Stimulated activated CD4-positive, alpha-beta T cell treated with anti-CD3 and anti-CD28 coated beads, Interleukin-15, amount 100 ng/mL, for 24 hours (primary cell): ENCODE results near the gene KCNMA1.
"Not testable (repeated sequence)": the region's sequence is repeated elsewhere in the genome, so short reads cannot be mapped to it uniquely, and the experiment has no call there.

Source experiments
- DNase-seq: peaks from one replicate; pipeline ENCODE4 v3.0.0-alpha.2; 2020

Gene KCNMA1

DNA sequence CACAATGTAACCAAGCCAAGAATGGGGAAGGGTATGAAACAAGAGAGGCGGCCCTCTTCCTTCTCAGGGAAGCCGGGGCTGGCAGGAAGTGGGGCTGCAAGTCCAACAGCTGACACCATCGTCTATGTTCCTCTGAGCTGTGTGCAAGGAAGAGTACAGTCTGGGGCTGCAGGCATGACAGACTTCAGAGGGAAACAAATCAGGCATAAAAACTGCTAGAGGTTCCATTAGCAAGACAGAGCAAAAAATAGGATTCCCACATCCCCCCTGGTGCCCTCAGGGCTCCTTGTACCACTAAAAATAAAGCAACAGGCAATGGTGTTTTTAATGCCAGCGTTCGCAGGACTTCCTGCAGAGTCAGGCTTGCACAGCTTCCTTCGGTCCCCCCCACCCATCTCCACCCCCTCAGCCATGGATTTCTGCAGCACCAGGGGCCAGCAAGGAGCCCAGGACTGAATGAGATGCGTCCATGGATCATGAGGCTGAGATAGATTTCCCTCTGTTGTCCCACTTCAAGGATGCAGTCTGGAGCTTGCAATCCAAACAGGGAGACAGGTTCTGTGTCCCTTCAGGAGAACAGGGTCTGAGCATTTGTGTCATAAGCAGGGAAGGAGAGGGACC lies 34.6 kb downstream of the KCNMA1 start:
- DNase-seq, result no peak

DNA sequence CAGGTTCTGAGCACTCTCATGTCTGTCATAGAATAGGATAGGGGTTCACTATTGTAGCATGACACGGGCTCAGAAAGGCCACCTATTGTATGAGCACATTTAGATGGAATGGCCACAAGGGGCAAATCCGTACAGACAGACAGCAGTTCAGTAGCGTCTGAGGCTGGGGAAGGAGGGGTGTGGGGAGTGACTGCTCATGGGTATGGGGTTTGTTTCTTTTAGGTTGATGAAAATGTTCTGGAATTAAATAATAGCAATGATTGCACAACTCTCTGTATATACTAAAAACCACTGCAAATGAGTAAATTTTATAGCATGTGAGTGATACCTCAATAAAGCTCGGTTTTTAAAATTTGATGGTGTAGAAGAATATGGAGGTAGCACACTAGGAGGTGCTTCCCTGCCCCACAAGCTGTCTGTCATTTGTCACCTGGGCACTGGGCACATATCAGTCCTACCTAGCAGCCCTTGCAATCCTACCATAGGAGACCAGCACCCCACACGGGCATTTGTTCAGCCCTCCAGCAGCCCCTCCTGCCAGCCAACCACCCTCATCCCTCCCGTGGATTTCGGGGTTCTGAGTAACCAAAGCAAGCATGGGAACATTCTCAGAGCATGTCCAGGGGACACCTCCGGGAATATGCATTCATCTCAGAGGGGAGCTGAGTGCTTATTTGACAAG lies 35.2 kb downstream of the KCNMA1 start:
- DNase-seq, result no peak

DNA sequence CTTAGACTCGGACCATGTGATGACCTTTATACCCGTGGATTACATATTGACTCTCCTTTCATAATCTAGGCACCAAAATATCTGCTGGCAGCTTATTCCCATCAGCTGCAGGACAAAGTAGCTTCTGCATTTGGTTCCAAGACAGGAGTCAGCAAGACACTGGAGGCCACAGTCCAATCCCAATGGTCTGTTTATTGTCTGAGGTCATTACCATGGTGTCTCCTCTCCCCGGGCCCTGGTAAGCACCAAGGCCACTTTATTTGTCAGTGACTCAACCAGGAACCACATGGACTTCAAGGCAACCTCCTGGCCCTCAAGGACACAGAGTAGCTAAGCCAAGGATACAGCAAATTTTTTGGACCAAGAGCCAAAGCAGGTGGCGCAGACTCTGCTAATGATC lies 36.1 kb downstream of the KCNMA1 start:
- no peak for DNase-seq

DNA sequence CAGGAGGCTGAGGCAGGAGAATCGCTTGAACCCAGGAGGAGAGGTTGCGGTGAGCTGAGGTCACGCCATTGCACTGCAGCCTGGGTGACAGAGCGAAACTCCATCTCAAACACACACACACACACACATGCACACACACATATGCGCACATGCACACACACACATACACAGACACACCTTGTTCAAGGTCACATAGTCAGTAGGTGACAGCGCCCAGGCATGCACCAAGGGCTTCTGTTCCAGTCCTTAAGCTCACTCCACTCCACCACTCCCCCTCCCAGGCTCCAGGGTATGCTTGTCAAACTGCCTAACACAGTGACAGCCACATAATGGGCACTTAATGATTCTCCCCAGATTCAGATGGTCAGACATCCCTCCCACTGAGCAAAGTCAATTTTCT lies 37.0 kb downstream of the KCNMA1 start:
- DNase-seq, result no peak

DNA sequence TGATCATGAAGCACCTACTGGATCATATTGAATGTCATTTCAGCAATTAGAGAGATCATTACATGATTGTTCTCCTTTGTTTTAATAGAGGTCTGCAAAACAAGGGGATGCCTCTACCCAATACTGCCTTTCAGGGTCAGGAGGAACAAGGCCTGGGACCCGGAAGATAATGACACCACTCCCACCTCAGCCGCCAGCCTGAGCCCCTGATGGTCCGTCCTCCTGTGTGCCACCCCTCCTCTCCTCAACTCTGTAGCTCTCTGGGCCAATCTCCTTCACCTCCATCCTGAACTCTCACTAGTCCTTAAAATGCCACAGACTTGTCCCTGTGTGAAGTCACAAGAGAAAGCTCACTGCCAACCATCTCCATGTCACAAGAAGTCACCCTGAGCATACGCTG lies 38.0 kb downstream of the KCNMA1 start:
- no peak for DNase-seq

DNA sequence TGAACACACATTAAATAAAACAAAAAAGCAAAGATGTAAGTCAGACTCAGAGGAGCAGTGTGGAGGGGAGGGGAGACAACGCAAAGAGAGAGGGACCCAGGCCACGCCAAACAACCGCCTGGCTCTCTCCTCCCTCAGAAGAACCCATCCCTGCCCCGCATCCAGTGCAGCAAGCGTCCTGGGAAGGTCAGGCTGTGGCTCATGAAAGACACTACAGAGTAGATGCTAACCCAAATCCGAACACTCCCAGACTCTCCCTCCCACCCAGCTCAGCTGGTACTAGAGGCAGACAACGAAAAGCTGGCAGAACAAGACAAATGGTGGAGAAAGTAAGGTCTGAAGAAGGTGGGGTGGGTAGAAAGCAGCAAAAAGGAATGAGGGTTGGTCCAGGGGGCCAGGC lies 39.0 kb downstream of the KCNMA1 start:
- no peak for DNase-seq

DNA sequence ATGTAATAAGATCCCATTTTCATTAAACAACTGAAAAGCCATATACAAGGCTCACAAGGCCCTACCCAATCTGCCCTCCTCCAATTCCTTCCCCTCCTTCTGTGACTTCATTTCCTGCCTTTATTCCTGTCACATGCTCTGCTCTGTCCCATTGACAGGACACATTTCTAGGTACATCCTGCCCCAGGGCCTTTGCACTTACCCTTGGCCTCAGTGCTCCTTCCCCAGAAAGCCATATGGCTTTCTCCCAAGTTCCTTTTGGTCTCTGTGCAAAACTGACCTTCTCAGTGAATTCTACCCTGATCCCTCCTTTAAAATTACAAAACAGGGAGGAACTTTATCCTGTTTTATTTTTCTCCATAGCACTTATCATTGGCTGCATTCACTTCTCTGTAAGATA lies 40.0 kb downstream of the KCNMA1 start:
- no peak for DNase-seq

DNA sequence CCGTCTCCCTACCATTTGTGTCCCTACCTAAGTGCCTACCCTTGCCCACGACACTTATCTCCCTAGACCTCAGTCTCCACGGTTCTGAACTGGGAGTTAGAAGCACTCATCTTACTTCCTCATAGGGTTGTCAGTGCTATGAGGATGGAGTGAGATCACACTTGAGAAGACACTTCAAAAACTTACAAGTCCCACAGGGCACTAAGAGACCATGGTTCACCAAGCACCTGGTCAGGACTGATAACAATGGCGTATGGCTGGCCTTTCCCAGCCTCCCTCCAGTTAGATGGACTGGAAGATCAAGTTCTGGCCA lies 43.2 kb downstream of the KCNMA1 start:
- DNase-seq, result no peak

DNA sequence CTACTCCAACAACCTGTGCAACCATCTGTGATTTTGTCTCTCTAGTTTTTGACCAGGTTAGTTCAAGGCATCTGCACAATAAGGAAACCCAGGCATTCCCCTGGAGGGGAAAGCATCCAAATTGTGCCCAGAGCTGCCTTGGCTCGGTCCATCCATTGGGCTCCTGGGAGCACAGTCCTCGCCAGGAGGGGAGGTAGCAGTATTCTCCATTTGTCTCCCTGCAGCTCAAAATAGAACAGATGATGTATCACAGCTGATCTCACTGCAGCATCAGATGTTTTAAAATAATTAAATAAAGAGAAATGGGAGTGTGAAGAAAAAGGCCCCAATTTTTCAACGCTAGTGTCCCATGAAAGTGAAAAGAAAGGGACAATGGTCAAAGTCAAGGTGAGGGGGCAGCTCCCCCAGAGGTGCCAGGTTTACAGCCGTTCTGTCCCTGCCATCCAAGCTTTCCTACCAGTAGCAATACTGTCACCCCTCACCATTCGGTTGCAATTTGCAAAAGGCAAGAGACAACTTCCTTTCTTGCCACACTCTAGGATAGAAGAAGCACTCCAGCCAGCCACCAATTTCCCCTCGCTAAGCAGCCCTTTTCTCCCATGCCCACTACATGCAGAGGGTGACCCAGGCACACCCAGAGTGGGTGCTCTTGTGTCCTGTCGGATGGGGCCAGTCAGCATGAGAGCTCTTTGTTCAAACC lies 43.7 kb downstream of the KCNMA1 start:
- no peak for DNase-seq

DNA sequence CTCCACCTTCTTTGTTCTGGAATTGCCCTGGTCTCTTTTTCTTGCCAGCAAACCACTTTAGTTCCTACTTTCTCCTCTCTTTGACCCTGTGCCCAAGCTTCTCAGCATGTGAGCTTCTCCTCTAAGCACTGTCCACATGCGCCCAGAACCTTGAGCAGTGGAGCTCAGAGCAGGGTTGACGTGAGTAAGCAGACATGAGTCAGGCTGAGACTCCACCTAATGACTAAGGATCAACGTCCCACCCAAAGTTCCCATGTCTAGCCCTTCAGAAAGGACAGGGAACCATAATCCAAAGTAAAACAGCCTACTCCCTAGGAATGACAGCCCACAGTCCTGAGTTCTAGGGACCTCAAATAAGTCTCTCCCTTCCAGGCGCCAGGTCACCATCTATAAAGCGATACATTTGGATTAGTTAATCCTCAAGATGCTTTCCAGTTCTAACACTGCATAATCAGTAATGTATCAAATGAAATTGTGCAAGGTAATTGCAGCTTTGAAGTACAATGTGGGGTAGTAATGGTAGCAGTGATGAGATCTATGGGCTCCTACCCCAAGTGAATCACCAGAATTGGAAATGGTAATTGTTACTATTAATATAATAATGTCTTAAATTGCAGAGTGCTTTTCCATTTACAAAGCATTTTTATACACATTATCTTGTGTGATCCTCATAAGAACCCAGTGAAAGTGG lies 44.5 kb downstream of the KCNMA1 start:
- DNase-seq, result no peak

DNA sequence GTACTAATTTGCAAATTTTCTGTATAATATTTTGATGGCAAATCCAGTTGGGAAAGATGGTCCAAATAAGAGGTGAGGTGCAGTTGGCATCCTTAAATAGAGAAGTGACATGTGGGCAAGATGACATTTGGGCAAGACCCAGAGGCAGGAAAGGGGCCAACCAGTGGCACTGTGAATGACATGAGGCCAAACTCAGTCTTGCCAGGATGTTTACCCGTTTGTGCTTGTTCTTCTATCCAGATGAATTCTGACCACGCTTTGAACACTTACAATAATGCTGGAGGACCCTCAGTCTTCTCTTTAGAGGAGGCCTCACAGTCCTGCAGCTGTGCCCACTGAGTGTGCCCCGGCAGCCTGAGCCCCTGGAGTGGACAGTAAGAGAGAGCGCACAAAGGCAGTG lies 45.1 kb downstream of the KCNMA1 start:
- DNase-seq, result no peak

DNA sequence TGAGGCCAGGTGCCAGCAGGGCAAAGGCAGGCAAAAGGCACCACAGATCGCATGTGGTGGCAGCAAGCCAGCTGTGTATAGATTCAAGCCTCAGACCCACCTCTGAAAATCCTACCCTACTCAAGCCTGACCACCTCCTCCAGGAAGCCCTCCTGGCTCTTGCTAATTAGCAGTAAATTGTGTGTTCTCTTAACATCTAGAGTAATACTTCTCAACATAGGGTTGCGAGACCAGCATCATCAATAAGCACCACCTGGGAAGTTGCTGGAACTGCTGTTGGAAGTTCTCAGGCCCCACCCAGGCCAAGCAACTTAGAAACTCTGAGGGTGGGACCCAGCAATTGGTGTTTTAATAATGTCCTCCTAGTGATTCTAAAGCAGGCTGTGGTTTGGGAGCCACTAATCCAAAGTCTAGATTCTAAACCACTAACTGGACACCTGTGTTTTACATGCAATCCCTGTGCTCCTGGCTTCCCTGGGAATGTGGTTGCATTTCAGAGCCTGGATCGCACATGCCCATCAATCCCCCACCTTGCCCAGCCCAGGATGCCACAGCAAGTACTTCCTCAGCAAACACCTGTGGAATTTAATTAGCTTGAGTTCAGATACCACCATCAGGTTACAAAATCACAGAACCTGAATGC lies 46.2 kb downstream of the KCNMA1 start:
- no peak for DNase-seq

DNA sequence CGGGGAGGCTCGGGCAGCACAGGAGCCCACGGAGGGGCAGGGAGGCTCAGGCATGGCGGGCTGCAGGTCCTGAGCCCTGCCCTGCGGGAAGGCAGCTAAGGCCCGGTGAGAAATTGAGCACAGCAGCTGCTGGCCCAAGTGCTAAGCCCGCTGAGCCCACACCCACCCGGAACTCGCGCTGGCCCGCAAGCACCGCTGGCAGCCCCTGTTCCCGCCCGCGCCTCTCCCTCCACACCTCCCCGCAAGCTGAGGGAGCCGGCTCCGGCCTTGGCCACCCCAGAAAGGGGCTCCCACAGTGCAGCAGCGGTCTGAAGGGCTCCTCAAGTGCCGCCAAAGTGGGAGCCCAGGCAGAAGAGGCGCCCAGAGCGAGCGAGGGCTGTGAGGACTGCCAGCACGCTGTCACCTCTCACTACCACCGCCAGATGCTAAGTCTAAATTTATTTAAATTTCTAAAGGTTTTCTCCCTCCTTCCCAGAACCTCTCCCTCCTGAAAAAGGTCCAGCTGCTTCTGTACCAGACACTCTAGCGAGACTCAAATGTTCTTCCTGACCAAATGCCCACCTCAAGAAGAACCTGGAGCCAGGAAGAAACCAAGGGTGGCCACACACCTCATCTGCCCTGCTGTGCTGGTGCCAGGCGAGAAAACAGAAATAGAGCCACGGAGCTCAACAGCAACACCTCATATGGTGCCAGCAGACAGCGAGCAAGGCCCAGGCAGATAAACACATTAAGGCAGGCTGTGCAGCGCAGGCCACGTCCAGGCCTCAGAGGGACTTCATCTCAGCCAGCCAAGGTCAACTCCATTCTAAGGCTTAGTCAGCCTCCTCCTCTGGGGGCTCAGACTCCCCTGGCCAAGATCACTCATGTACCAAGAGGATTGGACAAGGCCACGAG lies 47.0 kb downstream of the KCNMA1 start:
- no peak for DNase-seq

DNA sequence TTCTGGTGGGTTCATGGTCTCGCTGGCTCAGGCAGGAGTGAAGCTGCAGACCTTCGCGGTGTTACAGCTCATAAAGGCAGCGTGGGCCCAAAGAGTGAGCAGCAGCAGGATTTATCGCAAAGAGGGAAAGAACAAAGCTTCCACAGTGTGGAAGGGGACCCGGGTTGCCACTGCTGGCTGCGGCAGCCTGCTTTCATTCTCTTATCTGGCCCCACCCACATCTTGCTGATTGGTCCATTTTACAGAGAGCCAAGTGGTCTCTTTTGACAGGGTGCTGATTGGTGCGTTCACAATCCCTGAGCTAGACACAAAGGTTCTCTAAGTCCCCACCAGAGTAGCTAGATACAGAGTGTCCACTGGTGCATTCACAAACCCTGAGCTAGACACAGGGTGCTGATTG lies 47.9 kb downstream of the KCNMA1 start:
- not testable (repeated sequence) for DNase-seq

DNA sequence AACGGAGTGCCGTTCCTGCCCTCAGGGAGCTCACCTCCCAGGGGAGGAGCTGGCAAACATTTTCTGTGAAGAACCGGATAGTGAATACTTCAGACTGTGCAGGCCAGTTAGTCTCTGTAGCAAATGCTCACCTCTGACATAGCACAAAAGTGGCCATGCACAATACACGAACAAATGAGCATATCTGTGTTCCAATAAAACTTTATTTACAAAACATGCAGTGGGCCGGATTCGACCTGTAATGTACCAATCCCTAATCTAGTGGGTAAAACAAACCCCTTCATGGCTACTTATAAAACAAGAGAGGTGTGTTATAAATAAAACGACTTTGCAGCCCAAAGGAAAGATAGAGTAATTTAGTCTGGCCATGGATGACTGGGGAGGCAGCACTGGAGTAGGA lies 48.7 kb downstream of the KCNMA1 start:
- DNase-seq, result no peak

DNA sequence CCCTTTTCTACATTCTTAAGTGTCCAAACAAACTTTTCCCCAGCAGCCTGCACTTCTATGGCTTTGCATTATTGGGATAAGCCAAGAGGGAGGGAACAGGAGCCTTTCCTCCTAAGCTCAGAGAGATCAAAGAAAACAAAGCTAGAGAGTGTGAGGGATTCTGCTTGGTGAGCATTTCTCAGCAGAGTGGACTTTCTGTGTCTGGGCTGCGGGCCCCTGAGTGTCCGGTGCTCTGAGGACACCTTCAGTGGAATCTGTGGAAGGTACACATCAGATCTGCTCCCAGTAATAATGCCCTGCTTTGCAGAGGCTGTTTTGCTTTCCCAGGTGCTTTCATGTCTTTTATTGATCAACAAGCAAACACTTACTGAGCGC lies 50.2 kb downstream of the KCNMA1 start:
- no peak for DNase-seq

DNA sequence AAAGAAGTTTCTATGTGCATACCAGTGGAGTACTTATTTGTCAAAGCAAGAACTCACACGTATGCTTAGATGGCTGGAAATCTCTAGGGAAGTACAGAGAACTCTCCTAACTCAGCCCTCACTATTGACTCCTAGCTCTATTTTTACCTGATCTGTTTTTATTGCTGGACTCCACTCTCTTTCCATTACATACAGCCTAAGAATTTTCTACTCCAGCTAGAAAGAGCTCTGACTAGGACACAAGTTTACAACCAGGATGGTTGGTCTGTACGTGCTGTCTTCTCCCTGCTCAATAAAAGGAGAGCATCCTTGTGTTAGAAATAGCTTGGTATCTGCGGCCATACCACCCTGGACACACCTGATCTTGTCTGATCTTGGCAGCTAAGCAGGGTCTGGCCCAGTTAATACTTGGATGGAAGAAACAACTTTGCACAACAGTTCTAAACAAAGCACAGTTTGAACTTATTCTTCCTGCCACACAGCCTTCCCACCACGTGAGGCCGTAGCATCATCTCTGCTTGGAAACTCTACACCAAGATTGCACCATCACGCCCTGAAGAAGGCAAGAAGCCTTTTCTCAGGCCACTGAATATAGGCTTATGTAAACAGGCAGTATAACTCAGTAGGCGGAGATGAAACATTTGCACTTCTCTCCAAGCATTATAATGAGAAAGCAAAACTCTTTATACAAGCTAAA lies 50.7 kb downstream of the KCNMA1 start:
- no peak for DNase-seq

DNA sequence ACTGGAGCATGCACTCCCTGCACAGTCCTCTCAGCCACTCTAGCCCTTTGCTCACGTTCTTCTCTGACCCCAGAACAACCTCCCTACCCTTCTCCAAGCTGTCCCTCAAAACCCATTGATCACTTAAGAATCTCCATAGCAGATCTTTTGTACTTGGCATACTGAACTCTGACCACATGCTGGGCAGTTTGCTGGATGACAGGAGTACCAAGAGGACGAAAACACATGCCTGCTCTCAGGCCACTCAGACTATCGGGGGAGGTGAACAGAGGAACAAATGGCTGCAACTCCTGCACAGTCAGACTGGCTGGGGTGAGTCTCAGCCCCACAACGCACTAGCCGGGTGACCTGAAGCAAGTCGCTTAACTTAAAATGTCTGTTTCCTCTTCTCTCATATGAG lies 52.7 kb downstream of the KCNMA1 start:
- no peak for DNase-seq

DNA sequence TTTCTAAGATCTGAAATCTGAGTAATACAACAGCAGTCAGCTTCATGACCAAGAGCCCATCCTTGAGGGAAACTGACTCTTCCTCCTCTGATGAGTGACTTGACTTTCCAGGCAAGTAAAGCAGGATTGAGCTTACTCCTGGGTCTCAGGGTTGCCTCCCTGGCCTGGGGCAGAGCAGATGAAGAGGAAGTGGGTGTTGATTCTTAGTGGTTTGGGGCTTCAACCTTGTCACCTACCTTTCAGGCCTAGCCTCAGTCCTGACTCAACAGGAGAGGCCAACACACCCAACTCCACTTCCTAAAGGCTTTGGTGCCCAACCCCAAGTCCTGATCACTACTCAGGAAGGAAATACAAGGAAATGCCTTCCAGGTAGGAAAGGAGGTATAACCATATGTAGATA lies 54.1 kb downstream of the KCNMA1 start:
- DNase-seq, result no peak

DNA sequence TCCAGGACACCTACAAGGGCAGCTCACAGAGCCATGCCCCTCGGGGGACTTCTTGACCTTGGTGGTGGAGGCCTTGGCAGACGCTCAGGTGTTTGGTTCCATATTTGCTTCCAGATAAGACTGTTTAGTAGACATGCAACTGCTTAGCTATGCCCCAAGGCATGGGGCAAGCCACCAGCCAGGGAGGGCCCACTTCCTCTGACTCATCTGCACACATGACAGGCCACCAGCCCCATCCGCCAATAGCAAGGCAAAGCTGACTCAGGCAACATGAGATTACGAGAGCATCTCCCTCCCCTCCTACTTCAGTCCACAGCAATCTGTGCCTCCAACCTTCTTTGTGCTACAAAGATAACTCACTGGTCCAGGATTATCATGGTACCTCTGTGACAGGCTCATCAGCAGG lies 54.9 kb downstream of the KCNMA1 start:
- no peak for DNase-seq

DNA sequence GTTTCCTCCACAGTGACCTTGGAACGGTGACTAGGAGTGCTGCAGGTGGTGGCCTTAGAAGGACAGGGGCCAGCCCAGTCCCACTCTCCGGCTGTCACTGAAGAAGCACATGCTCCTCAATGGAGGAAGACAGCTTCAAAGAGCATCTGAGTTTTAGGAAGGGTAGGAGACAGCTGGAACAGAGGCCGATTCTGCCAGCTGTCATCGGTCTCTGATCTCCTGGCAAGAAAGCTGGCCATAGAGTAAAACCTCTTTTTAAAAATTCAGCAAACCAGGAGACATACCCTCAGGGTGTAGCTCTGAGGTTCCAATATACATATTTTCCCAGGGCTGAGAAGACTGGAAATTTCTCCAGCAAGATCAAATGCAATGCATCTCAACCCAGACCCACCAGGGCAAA lies 55.9 kb downstream of the KCNMA1 start:
- no peak for DNase-seq

DNA sequence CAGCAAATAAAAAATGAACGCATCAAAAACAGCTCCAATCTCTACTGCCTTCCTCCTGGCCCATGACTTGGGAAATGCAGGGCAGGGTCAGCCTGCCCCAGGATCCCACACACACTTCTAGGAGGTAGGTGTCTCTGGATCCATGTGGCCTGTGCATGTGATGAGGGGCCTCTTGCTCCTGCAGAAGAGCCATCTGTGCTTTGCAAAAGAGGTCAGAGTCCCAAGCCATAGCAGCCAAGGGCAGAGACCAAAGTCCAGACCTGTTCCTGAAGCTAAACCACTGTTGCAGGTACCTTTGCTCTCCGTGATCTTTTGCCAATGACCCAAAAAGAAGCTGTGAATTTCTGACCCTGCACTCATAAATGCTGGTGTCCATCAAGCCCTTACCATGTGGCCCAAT lies 57.1 kb downstream of the KCNMA1 start:
- DNase-seq, result no peak
